Lower leg skin (tissue), 4 donors: ENCODE data around the gene ZNF407. TPM values are rescaled to one million over a fixed set of nuclear protein-coding genes. Genes with fewer than 3 reads are reported as not detected.

Source experiments
- DNase-seq, 2 donors: peaks; one replicate each; pipeline ENCODE4 v3.0.0-alpha.2; 2019; ENCODE audit warnings: low spot score in 2 of 2
- H3K4me3 ChIP-seq: fragments of 200-600 bp; sonication (generic); 2 replicates; pipeline ENCODE4 v1.5.1; 2017; ENCODE audit warnings: mild to moderate bottlenecking, low read depth; ENCODE audit not compliant: poor library complexity, severe bottlenecking
- POLR2A ChIP-seq, 2 donors: fragments of 450-650 bp; IDR thresholded peaks; one replicate each; pipeline ENCODE4 v1.6.1; 2016 to 2017; ENCODE audit warnings: antibody characterized with exemption in 2 of 2, mild to moderate bottlenecking in 1 of 2, moderate library complexity in 1 of 2
- WGBS, 2 donors: methylation state at CpG; one replicate each; pipeline ENCODE4 v1.1.5; 2018; 5-methylcytosine and 5-hydroxymethylcytosine counted together
- intact Hi-C: fragments of 100-400 bp; cut with DNase I; formaldehyde crosslinking; loops from one replicate; pipeline ENCODE4 v1.15.0; 2023; ENCODE audit warnings: low total_unique reads
- total RNA-seq, 4 donors: library from RNA; depleted of rRNA; stranded (reverse); fragments of >200 nt; gene quantifications; one replicate each; pipeline ENCODE4 v1.1.0, GENCODE V29; 2016
- TF ChIP-seq, protein P1 (sequence below), 3 donors: fragments of 450-650 bp; IDR thresholded peaks; one replicate each; pipeline ENCODE4 v1.5.1; 2016; ENCODE audit warnings: antibody characterized with exemption in 3 of 3, mild to moderate bottlenecking in 3 of 3, moderate library complexity in 2 of 3

Gene ZNF407
- total RNA-seq, 4 donors from 2014 or later, result 7.0 to 13.9 (median 10.9) TPM

DNA sequence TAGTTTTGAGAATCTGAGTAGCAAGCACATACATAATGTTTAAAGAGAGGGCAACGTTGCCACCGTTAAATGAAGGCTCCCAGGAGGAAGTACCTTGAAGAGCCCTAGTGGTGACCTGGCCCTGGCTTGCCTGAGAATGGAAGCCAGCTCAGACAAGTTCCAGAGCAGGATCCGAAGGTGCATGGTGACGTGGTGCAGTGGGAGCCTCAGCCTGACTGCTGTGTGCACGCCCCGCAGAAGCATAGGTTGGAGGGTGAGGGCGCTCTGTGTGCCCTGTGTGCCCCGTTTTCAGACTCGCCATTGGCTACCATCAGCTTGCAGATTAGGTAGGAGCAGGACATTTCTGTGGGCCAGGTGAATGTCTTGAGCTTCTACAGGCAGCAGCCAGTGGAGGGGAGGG lies 68.2 kb downstream of the ZNF407 start:
- intact Hi-C loops, result no loop called here
- no peak for DNase-seq
- H3K4me3 ChIP-seq, result no peak overlapping the region
- 87 to 89% methylated on average over 9 of the region's 9 CpGs for WGBS, 2 donors
- TF ChIP-seq POLR2A (IDR thresholded peaks at IDR 0.05), result no peak

DNA sequence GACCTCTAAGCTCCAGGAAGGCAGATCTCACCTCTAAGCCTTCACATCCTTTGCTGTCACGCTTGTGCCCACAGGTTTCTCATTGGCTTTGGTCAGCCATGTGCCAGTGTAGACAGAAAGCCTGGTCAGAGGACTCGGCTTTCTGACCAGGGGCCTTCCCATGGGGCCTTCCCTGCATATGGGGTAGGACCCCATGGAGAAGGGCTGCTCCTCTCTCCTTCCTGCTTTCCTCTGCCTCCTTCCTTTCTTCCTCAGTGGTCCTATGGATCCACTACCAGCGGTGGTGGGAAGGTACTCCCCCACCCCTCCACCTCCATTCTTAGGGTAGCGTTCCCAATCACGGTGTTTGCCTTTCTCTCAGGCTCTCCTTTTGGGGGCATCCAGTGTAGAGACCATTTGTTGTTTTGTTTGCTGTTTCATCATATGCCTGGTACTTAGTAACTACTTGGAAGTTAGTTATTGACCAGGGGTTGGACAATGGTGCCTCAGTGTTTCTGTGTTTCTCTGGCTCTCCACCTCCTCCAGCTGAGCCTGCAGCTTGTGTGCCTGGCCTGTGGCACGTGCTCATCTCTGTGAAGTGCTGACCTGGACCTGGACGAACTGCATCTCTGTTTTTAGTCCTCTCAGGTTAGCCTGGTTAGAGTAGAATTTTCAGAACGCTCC lies 71.6 kb downstream of the ZNF407 start:
- intact Hi-C loops, result no loop called here
- no peak overlapping the region for H3K4me3 ChIP-seq
- TF ChIP-seq, protein P1, sequence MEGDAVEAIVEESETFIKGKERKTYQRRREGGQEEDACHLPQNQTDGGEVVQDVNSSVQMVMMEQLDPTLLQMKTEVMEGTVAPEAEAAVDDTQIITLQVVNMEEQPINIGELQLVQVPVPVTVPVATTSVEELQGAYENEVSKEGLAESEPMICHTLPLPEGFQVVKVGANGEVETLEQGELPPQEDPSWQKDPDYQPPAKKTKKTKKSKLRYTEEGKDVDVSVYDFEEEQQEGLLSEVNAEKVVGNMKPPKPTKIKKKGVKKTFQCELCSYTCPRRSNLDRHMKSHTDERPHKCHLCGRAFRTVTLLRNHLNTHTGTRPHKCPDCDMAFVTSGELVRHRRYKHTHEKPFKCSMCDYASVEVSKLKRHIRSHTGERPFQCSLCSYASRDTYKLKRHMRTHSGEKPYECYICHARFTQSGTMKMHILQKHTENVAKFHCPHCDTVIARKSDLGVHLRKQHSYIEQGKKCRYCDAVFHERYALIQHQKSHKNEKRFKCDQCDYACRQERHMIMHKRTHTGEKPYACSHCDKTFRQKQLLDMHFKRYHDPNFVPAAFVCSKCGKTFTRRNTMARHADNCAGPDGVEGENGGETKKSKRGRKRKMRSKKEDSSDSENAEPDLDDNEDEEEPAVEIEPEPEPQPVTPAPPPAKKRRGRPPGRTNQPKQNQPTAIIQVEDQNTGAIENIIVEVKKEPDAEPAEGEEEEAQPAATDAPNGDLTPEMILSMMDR (IDR thresholded peaks at IDR 0.05), result no peak
- TF ChIP-seq POLR2A (IDR thresholded peaks at IDR 0.05), result no peak
- 95 to 97% methylated on average over 8 of the region's 8 CpGs for WGBS, 2 donors
- DNase-seq, result no peak

DNA sequence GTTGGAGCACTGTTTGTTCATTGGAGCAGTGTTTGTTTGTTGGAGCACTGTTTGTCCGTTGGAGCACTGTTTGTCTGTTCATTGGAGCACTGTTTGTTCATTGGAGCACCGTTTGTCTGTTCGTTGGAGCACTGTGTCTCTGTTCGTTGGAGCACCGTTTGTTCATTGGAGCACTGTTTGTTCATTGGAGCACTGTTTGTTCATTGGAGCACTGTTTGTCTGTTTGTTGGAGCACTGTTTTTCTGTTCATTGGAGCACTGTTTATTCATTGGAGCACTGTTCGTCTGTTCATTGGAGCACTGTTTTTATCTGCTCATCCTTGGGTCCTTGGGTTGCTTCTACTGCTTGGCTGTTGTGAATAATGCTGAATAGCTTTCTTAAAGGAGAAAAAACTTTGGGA lies 74.7 kb downstream of the ZNF407 start:
- TF ChIP-seq, protein P1 (IDR thresholded peaks at IDR 0.05), result no peak
- TF ChIP-seq POLR2A (IDR thresholded peaks at IDR 0.05), result no peak
- H3K4me3 ChIP-seq, result no peak overlapping the region
- intact Hi-C loops, result no loop called here
- DNase-seq, result no peak
- 81 to 85% methylated on average over 6 of the region's 6 CpGs for WGBS, 2 donors

DNA sequence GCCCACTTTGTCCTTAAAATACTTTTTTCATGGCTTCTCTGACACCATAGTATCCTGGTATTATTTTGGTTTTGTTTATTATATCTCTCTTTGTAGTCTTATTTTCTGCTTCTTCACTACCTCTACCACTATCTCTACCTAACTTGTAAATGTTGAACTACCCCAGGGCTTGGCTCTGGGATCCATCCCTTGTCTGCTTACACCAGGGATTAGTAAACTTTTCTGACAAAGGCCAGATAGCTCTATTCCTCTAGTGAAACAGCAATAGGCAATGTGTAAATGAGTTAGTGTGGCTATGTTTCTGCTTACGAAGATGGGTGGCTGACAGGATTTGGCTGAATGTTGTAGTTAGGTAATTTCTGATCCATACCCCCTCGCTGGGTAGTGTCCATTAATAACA lies 76.8 kb downstream of the ZNF407 start:
- intact Hi-C loops, result no loop called here
- no peak for DNase-seq
- H3K4me3 ChIP-seq, result no peak overlapping the region
- TF ChIP-seq, protein P1 (IDR thresholded peaks at IDR 0.05), result no peak
- no peak for TF ChIP-seq POLR2A (IDR thresholded peaks at IDR 0.05)
- 82 to 85% methylated on average over 2 of the region's 2 CpGs for WGBS, 2 donors

DNA sequence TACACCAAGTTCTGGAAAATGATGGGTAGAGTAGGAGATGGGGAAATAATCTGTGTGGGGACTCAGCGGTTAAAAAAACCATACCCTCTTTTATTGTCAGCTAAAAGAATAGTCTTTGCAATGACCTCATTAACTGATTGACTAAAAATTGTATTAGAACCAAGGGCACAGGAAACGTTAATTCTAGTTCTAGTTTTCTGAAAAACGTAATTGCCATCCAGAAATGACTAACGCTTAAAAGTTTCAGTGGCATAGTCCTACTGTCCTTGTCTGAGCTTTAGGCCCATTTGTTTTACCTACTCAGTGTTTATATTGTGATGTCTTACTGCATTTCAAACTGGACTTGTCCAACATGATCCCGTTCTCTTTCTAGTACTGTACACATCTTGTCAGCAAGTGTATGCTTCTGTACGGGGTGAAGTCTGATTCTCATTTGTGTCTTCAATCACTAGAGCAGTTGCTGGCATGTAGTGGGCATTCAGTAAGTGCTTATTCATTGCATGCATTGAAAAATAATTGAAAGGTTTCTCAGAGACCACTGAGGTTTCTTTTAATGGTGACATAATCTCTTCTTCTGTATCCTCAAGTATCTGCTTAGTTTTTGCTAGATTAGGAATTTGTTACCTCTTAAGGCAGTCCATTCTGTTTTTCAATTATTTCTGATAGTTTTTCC lies 81.5 kb downstream of the ZNF407 start:
- TF ChIP-seq, protein P1 (IDR thresholded peaks at IDR 0.05), result no peak
- no peak for TF ChIP-seq POLR2A (IDR thresholded peaks at IDR 0.05)
- intact Hi-C loops, result no loop called here
- H3K4me3 ChIP-seq, result no peak overlapping the region
- no peak for DNase-seq
- 74 to 82% methylated on average over 6 of the region's 6 CpGs for WGBS, 2 donors

DNA sequence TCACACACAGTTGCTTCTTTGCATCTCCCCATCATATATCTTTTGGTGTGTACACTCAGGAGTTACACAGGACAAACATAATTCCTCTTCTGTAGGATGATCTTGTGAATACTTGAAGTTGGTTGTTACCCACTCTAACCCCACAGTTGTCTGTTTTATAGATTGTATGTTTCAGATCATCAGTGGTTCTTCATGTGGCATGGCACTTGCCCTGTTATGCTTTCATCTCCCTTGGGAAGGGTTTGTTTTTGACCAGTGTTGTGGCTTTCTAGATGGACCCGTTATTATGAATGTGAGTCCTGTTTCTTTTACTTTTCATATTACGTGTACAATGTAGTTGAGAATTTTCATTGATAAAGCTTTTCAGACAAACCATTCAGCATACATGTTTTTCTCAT lies 82.0 kb downstream of the ZNF407 start:
- TF ChIP-seq, protein P1 (IDR thresholded peaks at IDR 0.05), result no peak
- TF ChIP-seq POLR2A (IDR thresholded peaks at IDR 0.05), result no peak
- 96 to 99% methylated on average over 2 of the region's 2 CpGs for WGBS, 2 donors
- no peak for DNase-seq
- intact Hi-C loops, result no loop called here
- H3K4me3 ChIP-seq, result no peak overlapping the region
